AG20443 (cell line): ENCODE data around the gene BIN1.
A peak's percentile ranks its signal among the peaks of the same experiment; 100 is the strongest.
"Not testable (repeated sequence)": the region's sequence is repeated elsewhere in the genome, so short reads cannot be mapped to it uniquely, and the experiment has no call there.

ENCODE experiments used
- DNase-seq: peaks from one replicate; pipeline ENCODE4 v3.0.0; 2012; ENCODE audit warnings: low spot score, mixed read lengths

Gene BIN1

DNA sequence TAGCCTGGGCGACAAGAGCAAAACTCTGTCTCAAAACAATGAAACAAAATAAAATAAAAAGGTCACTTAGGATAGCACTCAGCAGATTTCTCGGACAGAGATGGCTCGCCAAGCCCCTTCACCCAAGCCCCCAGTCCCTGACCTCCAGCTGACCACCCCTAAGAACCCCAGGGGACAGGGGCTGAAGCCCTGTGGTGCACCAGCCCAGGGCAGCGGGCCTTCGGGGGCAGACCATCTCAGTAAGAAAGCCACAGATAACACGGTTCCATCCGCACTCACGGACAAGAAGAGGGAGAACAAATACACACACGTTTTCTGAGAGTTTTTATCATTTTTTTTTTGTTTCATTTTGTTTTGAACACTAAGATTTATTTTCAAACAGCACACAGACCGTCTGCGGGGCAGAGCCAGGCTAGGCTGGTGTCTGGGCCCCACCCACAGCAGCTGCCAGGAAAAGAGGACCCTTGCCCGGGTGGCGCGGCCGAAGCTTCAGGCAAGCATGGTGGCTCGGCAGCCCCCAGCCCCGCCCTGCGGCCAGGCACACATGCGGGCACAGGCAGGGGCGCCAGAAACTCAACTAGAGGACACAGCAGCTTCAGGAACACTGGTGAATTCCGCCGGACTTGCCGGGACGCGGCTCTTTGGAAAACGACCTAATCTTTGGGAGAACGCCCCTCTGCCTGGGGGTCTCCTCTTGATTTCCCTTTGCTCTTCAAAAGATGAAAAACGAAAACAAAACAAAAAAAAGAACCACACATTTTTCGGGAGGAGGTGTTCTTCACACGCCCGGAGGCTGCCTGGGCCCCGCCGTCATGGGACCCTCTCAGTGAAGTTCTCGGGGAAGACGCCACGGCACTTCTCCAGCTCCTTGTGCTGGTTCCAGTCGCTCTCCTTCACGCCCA lies 59.0 kb downstream of the BIN1 start:
- no peak for DNase-seq

DNA sequence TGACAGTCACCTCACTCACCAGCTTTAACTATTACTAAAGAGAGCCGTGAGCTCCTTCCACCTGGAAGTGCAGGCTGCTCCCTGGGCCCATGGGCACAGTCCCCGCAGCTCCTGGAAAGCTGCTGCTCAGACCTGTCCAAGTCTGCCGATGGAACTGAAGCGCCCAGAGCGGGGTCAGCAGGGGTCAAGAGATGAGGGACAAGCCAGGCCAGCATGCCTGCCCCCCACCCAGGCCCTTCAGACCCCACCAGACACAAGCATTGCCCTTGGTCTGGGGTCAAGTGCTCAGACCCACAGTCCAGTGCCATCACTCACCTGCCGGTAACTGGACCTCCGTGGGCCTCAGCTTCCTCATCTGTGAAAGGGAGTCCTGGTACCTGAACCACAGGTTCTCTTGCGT lies 59.9 kb downstream of the BIN1 start:
- DNase-seq: no peak

DNA sequence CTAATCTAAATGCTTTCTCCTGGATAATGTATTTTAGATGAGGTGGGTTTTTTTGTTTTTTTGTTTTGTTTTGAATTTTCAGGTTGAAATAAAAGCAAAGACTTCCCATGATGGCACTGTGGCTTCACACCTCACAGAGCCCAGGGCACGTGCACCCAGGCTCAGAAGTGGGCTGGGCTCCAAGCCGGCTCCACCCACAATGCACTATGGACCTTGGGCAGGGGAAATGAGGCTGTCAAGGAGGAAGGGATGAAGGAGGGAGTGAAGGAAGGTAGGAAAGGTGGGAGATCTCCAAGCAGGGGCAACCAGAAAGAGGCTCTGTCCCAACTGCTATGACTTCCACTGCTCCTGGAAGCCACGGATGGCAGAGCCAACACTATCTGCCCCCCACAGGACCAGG lies 60.4 kb downstream of the BIN1 start:
- DNase-seq: no peak

DNA sequence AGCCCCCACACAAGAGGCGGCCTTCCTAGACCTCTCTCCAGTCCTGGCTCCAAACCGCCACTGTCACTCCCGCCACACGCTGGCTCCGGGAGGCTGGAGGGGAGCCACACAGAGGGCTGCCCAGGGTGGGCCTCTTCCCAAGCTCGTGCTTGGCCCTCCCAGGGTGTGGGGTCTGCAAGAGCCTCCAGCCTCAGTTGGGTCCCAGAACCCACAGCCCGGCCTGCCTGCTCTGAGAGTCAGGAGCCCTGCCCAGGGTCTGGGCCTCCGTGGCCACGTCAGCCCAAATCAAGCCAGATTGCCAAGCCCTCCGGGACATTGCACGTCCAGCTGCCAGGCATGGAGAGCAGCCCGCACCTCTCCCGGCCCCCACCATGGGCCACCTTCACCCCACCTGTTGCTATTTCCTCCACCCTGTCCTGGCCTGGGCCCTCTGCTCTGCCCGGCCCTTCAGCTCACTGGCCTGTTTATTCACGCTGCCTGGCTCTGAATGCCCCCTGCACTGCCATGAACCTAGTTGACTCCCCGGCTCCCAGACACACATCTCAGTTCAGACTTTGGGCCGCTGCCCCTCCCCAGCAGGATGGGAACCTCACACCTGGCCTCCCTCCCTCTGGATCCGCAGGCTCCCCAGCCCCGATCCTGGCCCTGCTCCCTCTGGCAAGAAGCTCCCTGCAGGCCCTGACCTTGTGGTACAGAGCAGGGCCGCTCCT lies 61.0 kb downstream of the BIN1 start:
- no peak for DNase-seq

- peak; percentile 47 for DNase-seq
These were observed 61.8 kb downstream of the BIN1 start for GRCh38 chr2:127044977-127045661.

DNA sequence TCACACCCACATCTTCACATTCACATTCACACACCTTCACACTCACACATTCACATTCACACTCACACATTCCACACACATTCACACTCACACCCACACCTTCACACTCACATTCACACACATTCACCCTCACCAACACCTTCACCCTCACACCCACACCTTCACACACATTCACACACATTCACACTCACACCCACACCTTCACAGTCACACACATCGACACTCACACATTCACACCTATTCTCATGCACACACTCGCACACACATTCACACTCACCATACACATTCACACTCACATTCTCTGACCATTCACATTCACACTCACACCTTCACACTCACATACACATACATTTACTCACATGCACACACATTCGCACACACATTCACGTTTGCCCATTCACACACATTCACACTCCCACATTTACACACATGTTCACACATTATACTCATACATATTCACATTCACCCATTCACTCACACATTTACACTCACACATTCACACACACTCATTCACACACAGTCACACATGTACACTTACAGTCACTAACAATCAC lies 62.7 kb downstream of the BIN1 start:
- no peak for DNase-seq

DNA sequence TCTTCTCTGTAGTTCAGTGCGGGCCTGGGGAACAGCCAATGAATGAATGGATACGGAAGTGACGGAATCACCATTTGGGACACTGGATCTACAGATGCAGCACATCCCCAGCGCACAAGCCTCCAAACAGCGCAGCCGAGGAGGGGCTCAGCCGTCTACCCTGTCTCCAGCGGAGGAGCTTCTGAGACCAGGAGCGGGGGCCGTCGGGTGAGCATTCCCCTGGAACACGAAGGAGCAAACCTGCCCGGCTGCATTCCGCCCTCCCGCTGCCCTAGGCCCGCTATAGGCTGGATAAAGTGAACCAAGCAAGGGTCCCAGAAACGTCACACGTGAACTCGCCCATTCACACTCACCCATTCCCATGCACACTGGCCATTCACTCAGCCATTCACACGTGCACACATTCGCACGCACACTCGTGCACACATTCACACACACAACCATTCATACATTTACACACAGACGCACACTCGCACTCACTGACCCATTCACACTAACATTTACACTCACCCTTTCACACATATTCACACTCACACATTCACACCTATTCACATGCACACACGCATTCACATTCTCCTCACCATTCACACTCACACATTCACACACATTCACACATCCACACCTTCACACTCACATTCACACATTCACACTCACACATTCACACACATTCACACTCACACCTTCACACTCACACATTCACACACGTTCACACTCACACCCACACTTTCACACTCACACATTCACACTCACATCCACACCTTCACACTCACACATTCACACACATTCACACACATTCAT lies 63.4 kb downstream of the BIN1 start:
- DNase-seq: no peak

GRCh38 chr2:127041259-127041970 lies 65.5 kb downstream of the BIN1 start:
- DNase-seq: peak; percentile 10

DNA sequence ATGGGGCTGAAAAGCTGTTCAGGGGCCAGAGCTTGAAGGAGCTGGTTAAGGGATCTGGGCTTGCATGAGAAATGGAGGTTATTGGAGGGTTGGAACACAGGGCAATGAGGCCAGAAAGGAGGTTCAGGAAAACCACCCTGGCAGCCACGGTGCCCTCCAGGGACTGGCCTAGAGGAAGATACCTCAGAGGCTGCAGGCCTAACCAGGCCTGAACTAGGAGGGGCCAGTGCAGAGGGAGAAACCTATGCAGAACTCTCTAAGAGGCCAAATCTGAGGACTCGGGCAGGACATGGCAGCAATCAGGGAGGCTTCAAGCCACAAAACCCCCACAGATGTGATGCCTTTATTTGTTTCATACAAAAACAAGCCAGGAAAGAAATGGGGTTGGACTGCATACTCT lies 66.8 kb downstream of the BIN1 start:
- no peak for DNase-seq

DNA sequence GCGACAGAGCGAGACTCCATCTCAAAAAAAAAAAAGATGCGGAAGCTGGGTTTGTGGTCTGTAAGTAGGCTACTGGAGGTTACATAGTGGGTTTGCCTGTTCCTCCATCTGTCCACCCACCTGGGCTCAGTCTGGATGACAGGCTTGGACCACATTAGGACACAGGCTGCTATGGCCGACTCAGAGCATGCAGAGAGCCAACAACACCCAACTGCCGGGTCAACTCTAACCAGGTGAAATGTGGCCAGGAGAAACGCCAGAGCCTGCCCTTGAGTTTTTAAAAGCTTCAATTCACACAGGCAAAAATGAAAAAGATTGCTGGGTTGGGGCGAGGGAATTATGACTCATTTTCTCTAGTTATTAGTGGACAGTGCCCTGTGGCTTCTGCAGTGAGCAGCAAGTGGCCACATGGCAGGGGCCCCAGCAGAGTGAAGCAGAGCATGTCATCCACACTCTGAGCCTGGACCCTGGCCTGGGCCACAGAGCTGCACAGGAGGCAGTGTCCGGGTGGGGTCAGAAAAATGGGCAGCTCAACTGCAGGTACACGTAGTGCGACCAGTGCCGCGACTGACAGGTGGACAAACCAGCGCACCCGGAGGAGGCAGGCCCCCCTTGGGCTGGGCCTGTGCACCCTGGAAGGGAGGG lies 67.4 kb downstream of the BIN1 start:
- peak; percentile 37 for DNase-seq

DNA sequence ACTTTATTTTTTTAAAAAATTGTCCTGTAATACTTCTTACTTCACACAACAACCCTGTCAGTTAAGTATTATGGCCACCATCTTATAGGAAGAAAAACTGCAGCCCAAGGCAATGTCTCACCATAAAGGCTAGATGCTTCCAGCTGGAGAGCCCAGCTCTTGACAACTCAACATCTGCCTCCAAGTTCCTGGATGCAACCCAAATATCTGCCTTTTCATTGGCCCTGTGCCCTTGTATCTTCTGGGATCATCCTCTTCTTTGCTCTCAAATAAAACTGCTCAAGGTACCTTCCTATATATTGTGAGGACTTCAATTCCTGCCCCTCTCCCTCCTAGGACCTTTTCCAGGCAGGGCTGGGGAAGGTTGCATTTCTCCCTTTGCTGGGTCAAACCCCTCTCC lies 69.5 kb downstream of the BIN1 start:
- no peak for DNase-seq

DNA sequence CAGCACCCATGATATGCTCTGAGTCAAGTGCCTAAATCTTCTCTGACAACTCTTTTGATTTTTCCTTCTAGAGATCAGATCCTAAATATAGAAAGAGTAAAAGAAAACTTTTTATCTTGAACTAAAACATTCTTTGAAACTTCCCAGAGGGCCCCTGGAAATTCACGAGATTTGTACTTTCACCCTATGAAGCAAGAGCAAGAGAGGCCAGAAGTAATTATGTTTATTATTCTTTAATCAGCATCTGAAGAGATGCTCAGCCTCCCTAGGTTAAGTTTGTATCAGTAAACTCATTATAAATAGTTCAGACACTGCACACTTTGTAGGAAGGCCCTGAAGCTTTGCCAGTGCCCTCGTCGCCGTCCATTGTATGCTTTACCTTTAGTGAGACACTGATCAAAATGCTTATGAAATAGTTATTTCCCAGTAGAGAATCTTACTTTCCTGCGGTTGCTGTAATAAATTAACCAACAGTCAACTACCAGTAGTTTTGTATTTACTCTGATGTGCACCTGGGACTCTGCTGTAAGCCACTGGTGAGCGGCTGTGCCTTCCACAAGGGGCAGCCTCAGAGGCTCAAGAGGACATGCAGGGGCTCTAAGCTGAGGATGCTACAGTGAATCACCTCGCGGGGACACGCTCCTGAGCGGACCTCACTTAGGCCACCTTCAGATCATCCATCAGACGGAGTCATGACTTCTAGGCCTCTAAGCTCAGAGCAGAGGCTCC lies 71.9 kb downstream of the BIN1 start:
- DNase-seq: no peak

GRCh38 chr2:127034051-127034450 lies 72.9 kb downstream of the BIN1 start:
- no peak for DNase-seq

- DNase-seq: peak; percentile 44
These were observed 74.3 kb downstream of the BIN1 start for GRCh38 chr2:127032621-127033020.

DNA sequence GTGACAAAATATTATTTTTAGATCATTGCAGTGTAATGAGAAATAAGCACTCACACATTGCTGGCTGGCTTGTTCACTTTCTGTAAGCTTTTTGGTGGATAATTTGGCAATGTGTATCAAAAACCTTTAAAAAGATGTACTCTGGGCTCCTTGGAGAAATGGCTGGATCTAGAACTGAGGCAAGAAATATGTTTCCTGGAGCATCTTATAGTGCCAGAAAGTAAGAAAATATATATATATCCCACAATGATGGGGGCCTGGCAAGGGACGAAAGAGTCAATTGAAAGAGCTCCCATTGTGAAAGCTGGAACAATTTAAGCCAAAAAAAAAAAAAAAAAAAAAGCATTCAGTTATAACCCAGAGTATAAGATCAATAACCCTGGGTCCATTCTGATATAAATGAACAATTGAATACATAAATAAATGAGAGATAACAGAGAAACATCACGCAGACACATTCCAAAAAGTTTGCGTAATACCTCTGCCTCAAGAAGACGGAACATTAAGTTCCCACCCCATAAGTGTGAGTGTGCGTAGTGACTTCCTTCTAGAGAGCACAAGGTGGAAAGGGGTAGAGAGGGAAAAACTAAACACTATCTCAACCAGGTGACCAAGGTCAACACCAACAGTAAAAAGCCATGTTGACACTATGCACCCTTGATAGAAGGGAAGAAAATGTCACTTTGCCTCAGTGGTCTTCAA lies 77.5 kb downstream of the BIN1 start:
- DNase-seq: no peak

DNA sequence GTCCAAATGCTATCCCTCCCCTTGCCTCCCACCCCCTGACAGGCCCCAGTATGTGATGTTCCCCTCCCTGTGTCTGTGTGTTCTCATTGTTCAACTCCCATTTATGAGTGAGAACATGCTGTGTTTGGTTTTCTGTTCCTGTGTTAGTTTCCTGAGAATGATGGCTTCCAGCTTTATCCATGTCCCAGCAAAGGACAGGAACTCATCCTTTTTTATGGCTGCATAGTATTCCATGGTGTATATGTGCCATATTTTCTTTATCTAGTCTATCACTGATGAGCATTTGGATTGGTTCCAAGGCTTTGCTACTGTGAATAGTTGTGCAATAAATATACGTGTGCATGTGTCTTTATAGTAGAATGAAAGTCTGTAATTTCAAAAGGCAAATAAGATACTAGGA lies 78.2 kb downstream of the BIN1 start:
- DNase-seq: not testable (repeated sequence)

DNA sequence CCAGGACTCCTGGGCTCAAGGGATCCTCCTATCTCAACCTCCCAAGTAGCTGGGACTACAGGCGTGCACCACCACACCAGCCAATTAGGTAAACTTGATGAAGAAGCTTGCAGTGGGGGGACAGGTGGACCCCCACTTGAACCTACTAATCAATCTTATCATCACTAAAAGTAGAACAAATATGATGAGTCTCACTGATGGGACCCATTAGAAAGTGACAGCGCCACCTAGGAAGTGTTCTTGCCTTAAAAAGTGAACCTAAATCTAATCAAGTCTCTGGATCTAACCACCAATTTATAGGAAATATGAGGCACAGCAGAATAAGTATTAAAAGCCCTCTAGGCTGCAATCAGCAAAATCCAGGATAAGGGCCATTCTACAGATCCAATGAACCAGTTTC lies 79.2 kb downstream of the BIN1 start:
- DNase-seq: no peak

- DNase-seq: peak; percentile 85
These were observed 81.4 kb downstream of the BIN1 start for GRCh38 chr2:127025359-127026166.
